Daoy (cell line): Measurements from ENCODE around the gene PCSK2. TPM values are rescaled to one million over a fixed set of nuclear protein-coding genes. Genes with fewer than 3 reads are reported as not detected.
A peak's percentile ranks its signal among the peaks of the same experiment; 100 is the strongest.

ENCODE experiments used
- DNase-seq: peaks from one replicate; pipeline ENCODE4 v3.0.0-alpha.2; 2015; ENCODE audit warnings: low read depth
- total RNA-seq: library from RNA; depleted of rRNA; stranded (reverse); fragments of >200 nt; shearing (Covaris generic); gene quantifications from 2 replicates; pipeline ENCODE4 v1.2.3, GENCODE V29; 2014

The PCSK2 gene
- total RNA-seq, 1 experiment from 2014 or later, result not detected

DNA sequence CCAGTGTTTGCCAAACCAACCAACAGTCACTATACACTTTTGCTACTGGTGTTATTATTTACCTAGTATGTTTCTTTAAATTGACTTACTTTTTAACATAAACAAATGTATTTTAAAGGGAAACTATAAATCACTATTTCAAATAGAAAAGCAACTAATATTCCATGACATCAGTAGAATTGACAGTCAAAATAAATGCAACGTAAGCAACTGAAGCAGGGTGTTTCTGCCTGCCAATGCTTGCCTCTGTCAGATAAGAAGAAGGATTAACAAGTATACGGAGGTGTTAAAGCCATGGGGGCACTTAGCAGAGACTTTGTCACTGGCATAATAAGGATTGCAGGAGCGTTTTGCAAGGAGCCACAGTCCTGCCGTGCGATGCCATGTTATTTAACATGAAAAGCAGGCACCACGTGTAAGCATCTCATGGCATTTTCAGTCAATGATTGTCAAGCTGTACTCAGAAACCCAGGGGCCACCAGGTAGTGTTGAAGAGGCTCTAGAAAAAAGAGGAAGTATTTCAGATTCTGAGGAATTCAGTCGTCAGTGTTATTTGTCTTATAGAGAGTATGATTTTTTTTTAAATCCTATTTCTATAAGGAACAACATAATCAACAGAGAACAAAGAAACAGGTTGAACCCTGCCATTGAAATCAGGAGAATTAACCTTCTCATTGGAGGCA lies 172.6 kb downstream of the PCSK2 start:
- no peak for DNase-seq

DNA sequence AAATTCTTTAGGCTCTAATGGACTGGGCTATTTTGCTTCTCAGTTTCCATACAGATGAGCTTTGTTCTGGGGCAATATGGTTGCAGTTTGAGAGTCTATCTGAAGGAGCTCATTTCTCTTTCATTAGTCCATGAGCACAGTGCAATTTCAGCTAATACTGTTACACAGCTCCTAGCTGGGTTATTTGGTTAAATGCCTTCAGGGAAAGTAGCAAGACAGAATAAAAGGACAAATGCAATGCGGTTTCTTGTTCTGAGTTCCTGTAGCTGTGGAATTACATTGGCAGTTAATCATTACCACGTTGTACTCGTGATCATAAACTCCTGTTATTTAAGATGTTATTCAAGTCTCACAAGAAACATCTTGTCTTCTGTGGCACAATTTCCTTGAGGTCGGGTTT lies 176.6 kb downstream of the PCSK2 start:
- no peak for DNase-seq

DNA sequence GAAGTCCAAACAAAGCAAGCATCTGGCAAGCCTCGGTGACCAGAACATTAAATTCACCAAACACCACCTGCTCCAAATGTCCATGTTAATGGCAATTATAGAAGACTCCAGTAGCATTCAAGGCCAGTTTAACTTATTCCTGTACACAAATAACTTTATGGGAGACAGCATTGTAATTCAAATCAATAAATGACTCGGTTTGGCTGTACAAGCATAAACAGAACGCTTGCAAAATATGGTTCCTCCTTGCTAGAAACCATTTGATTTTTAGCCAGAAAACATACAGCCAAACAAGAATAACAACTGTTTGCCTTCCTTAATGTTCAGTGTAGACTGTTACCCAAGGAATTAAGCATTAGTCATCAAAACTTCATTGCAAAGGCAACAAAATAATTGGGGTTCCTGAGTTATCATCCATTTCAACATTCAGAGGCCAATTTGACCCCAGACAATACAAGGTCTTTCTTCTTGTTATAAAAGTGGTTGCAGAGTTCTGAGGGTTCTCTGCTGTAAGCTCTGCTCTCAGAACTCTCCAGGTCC lies 179.3 kb downstream of the PCSK2 start:
- DNase-seq, result no peak

- no peak for DNase-seq
Observed at GRCh38 chr20:17407550-17407949, 180.7 kb downstream of the PCSK2 start.

- no peak for DNase-seq
Observed at GRCh38 chr20:17417225-17417624, 190.4 kb downstream of the PCSK2 start.

- DNase-seq, result no peak
Observed at GRCh38 chr20:17418737-17419136, 191.9 kb downstream of the PCSK2 start.

- no peak for DNase-seq
Observed at GRCh38 chr20:17419479-17420041, 192.7 kb downstream of the PCSK2 start.

DNA sequence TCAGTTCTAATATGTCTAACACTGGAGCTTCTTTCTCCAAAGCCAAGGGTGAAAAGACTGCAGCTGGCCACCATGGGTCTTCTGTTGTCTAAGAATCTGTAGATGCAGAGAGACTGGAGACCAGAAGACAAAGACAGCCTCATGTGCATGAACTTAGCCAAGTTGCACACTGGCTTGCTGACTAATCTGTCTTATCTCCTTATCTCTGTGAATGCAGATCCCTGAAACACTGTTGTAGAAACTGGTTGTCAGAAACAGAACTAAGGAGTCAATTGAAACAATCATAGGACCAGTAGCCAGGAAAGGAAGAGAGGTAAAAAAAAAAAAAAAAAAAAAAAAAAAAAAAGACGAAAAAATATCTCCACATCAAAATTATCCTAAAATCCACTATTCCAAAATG lies 194.7 kb downstream of the PCSK2 start:
- DNase-seq, result no peak

DNA sequence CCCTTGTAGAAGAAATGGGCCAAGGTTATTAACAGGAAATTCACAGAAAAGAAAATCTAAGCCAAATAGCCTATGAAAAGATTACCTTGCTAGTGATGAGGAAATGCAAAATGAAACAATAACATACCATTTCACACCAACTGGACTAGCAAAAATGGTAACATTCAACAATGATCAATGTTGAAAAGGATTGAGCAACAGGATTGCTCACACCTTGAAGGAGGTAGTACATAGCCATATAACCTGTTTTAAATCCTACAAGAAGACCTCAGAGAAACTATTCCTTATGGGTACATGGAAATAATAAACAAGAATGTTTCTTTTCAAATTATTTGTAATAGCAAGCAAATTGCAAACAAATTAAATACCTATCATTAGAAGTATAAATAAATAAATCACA lies 196.9 kb downstream of the PCSK2 start:
- DNase-seq, result no peak

DNA sequence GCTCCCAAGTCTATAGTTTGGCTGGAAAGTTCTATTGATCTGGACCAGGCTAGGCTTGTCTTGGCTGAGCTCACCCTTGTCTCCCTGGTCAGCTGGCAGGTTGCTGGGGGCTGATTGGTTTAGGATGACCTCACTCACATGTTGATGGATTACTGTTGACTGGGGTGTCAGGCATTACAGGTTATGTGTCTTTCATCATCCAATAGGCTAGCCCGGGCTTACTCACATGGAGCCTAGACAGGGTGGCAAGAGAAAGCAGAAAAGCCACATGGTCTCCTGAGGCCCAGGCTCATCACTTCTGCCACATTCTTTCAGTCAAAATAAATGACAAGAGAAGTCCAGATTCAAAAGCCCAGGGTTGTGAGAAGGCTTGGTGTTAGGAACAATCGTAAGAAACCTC lies 200.8 kb downstream of the PCSK2 start:
- no peak for DNase-seq

DNA sequence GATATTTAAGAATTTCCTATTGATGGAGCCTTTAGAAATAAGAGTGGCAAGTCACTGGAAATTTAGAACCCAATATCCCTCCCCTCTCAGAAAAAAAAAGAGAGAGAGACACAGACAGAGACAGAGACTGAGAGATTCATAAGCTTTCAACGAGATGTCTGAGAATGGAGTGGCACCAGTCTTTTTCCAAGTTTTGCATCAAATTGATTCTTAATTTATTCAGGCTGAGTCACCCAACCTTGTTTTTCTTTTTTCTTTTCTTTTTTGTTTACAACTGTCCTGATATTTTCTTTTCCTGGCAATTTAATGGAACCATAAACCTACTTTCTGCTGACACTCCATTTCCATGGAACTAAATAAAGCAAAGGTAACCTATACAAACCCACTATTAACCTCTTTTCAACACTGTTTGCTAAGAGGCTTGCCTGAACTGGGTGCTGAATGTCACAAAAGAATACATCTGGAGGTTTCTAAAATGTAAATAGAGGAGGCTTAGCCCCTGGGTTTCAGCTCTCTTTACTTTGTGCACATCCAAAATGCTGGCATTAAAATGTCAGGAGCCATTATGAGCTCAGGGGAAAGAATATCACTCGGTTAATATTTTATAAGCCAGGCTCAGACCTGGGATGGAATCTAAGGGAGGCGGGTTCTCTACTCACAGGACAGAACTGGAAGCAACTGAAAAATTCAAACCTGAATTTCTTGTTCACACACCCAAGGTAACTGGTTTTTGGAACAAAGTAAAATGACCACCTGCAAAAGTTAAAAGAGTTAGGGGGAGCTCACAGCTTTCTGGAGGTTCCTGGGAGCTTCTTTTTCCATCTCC lies 203.5 kb downstream of the PCSK2 start:
- no peak for DNase-seq

DNA sequence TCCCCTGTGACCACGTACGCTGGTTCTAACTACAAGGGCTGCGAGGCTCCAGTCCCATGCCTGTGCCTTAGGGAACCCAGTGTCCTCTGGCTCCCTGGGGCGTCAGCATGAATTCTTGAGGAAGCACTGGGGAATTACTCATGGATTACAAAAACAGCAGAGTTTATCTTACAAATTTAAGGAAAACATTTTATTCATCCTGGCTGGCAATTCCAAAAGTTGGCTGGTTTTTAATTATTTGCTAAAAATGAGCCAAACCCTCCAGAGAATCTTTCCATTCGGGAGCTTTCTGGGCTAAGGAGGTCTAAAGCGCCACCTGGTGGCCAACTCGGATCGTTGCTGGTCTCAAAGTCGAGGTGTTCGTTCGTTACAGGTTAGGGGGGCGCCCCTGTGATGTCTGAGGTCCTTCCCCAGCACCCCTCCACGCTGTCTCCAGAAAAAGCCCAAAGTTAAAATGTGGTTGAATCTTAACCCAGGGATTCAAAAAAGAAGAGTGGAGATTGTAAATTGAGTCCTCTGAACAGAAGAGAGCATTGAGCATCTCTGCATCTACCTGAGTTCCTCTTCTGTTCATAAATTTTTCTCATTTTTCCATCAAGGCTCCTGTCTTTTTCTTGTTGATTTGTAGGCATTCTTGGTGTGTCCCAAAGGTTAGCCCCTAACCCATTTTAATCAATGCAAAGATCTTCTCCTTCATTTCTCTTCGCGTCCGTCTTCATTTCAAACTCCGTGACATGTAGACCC lies 205.0 kb downstream of the PCSK2 start:
- peak; percentile 39 for DNase-seq

- no peak for DNase-seq
Observed at GRCh38 chr20:17436664-17437063, 209.8 kb downstream of the PCSK2 start.

DNA sequence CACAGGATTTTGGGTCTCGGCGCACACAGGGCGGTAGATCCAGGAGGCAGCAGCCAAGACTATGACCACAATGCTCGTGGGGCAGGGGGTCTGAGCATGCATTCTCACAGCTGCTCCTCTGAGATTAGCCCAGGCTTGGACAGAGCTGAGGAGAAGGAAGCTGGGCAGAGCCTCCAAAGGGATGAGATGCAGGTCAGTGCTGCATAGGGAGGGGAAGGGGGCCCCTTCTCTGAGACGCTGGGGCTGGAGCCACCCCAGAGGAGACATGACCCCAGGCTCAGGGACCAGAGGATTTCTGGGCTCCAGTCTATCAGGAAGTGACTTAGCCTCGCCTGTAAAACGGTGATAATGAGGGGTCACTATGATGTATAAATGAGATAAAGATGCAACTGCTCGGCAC lies 210.4 kb downstream of the PCSK2 start:
- no peak for DNase-seq

GRCh38 chr20:17438436-17439039 lies 211.7 kb downstream of the PCSK2 start:
- DNase-seq, result peak; percentile 33

GRCh38 chr20:17439616-17440296 lies 212.9 kb downstream of the PCSK2 start:
- DNase-seq, result no peak

GRCh38 chr20:17441745-17442144 lies 214.9 kb downstream of the PCSK2 start:
- DNase-seq, result no peak

DNA sequence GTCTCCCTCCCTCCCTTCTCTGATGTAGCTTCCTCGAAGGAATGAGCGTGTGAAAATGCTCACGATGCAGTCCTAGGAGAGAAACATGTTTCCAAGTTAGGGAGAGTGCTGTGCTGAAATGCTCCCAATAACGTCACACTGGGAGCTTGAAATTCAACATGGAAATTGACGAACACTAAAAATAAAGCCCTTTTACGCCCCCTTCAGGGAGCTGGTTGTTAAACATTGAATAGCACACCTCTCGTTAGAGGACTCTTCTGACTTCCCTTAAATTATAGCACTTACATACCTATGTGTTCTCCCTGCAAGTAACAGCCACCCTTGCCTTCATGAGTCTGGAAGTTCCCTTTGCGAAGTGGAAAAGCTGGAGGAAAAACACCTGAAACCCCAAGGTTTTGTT lies 215.7 kb downstream of the PCSK2 start:
- no peak for DNase-seq

DNA sequence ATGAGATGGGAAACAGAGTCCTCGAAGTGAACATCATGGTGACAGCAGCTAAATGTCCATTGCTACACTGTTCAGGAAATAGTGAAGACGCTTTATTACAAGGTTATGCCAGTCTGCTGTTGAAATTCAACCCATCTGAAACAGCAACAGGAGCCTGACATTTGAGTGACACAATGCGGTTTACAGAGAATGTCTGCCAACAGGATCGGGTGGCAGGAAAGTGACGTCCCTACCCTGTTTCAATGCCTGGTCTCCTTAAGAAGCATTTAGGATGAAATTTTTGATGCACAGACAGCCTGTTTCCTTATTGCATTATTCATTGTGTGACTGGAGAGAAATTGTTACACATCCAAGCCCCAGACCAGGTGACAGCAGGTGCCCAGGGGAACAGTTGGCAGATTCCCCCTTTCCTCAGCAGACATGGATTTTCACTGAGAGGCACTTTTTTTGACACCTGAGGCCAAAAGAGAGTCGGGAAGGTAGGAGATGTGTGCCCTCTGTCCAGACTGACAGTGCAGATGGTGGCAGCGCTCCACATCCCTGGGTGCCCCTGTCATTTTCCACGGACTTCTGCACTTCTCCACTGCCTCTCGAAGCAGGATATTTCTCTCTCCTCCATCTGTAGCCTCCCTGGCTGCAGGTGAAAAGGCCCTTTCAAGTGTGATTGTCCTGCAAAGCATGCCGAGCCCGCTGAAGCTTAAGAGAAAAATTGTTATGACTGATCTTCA lies 216.5 kb downstream of the PCSK2 start:
- DNase-seq, result no peak

- DNase-seq, result no peak
Observed at GRCh38 chr20:17444091-17444490, 217.3 kb downstream of the PCSK2 start.
